Jurkat, Clone E6-1 (cell line): ENCODE measurements around the gene RPS19BP1.

ENCODE experiments used
- DNase-seq: peaks from one replicate; pipeline ENCODE4 v3.0.0-alpha.2; 2011; ENCODE audit warnings: low read depth, low spot score
- H3K4me3 ChIP-seq: 2 replicates; pipeline ENCODE4 v1.5.1; 2011; ENCODE audit warnings: mild to moderate bottlenecking, low read length, control low read depth, moderate library complexity

RPS19BP1 gene

DNA sequence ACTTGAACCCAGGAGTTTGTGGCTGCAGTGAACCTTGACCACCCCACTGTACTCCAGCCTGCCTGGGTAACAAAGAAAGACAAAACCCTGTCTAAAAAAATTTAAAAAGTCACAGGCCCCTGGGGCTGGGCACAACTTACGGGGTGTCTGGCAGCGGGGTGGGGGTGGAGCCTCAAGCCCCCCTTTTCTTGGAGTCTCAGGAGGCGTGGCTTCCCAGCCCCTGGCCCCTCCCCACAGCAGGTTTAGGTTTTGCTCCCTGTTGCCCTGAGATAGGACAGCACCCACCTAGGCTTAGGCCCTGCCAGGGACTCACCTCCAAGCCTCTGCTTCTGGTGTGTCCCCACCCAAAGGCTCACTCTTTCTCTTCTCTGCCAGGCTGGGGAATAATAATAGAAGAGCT is 53.3 kb downstream of the RPS19BP1 start:
- no peak overlapping the region for H3K4me3 ChIP-seq
- DNase-seq: no peak
